A673 (cell line): ENCODE data around the gene SRSF2. TPM values are rescaled to one million over a fixed set of nuclear protein-coding genes. Genes with fewer than 3 reads are reported as not detected.

Source experiments
- BruUV-seq: library from RNA; stranded (reverse); fragments of 400-500 nt; replicated peaks from 2 replicates; lab custom pipeline; 2021; lab: Mats Ljungman, UMichigan
- CTCF ChIA-PET: fragments of 300-600 bp; sonication (Branson Sonifier 250); formaldehyde crosslinking; loops from one replicate; lab custom pipeline; 2022; ENCODE audit warnings: antibody characterized with exemption; lab: Charles Lee
- POLR2A ChIA-PET: fragments of 300-600 bp; sonication (Branson Sonifier 250); formaldehyde crosslinking; loops from one replicate; lab custom pipeline; 2022; ENCODE audit warnings: antibody characterized with exemption; ENCODE audit not compliant: low non-redundant PET; lab: Charles Lee
- DNase-seq: peaks from one replicate; pipeline ENCODE4 v3.0.0-alpha.2; 2015; ENCODE audit warnings: low spot score
- H3K27ac ChIP-seq: fragments of 200-600 bp; sonication (generic); 2 replicates; pipeline ENCODE4 v1.5.1; 2016; ENCODE audit warnings: mixed run types, low read depth, mild to moderate bottlenecking, mixed read lengths, antibody characterized with exemption, low read length; ENCODE audit not compliant: poor library complexity, severe bottlenecking
- H3K27me3 ChIP-seq: fragments of 200-600 bp; sonication (generic); replicated peaks from 2 replicates; pipeline ENCODE4 v1.6.1; 2017; ENCODE audit warnings: mixed run types, low read depth, mild to moderate bottlenecking, mixed read lengths, antibody characterized with exemption, low read length; ENCODE audit not compliant: insufficient read depth, poor library complexity
- H3K36me3 ChIP-seq: fragments of 200-600 bp; sonication (generic); 2 replicates; pipeline ENCODE4 v1.6.1; 2016; ENCODE audit warnings: mixed run types, mild to moderate bottlenecking, mixed read lengths, antibody characterized with exemption, low read length; ENCODE audit not compliant: insufficient read depth, poor library complexity, severe bottlenecking
- H3K4me1 ChIP-seq: fragments of 200-600 bp; sonication (generic); 2 replicates; pipeline ENCODE4 v1.6.1; 2017; ENCODE audit warnings: mixed run types, mild to moderate bottlenecking, mixed read lengths, antibody characterized with exemption, low read length; ENCODE audit not compliant: insufficient read depth, poor library complexity, severe bottlenecking
- H3K4me3 ChIP-seq: fragments of 200-600 bp; sonication (generic); 2 replicates; pipeline ENCODE4 v1.5.1; 2016; ENCODE audit warnings: low read depth, mixed run types, mild to moderate bottlenecking, mixed read lengths, low read length; ENCODE audit not compliant: poor library complexity, severe bottlenecking
- H3K9me3 ChIP-seq: fragments of 200-600 bp; sonication (generic); 2 replicates; pipeline ENCODE4 v1.6.1; 2016; ENCODE audit warnings: mixed run types, low read depth, mild to moderate bottlenecking, mixed read lengths, antibody characterized with exemption, low read length; ENCODE audit not compliant: poor library complexity, severe bottlenecking
- EZH2 ChIP-seq: fragments of 200-600 bp; sonication (generic); IDR thresholded peaks from 2 replicates; pipeline ENCODE4 v1.6.1; 2017; ENCODE audit warnings: borderline replicate concordance, low read depth, mild to moderate bottlenecking, mixed read lengths, antibody characterized with exemption, low read length; ENCODE audit not compliant: poor library complexity, severe bottlenecking
- intact Hi-C: fragments of 100-400 bp; cut with micrococcal nuclease; formaldehyde crosslinking; loops from one replicate; pipeline ENCODE4 v1.10.0; 2022; ENCODE audit not compliant: unreplicated experiment
- total RNA-seq: library from RNA; stranded (reverse); gene quantifications from 2 replicates; pipeline ENCODE4 v1.2.3, GENCODE V29; 2021
- TF ChIP-seq, protein P1 (sequence below): fragments of 300-800, 200-600 bp; sonication (generic); conservative IDR thresholded peaks from 2 replicates; pipeline ENCODE4 v1.5.1; 2017; ENCODE audit warnings: low read depth, mild to moderate bottlenecking, antibody characterized with exemption, low read length, moderate library complexity, mixed read lengths

The SRSF2 gene
- total RNA-seq, 1 experiment from 2014 or later, result 406 TPM

- H3K27ac ChIP-seq, result no peak overlapping the region
- H3K4me3 ChIP-seq, result no peak overlapping the region
- ChIA-PET POLR2A (no interaction called here), CTCF (no interaction called here)
- H3K36me3 ChIP-seq, result peaks cover 8% of the 10 kb centered on the region
- intact Hi-C loops, result no loop called here
- H3K27me3 ChIP-seq, result no peaks in the 10 kb centered on the region
- H3K4me1 ChIP-seq, result no peaks in the 10 kb centered on the region
- no TSS peak for BruUV-seq
- TF ChIP-seq, protein P1, sequence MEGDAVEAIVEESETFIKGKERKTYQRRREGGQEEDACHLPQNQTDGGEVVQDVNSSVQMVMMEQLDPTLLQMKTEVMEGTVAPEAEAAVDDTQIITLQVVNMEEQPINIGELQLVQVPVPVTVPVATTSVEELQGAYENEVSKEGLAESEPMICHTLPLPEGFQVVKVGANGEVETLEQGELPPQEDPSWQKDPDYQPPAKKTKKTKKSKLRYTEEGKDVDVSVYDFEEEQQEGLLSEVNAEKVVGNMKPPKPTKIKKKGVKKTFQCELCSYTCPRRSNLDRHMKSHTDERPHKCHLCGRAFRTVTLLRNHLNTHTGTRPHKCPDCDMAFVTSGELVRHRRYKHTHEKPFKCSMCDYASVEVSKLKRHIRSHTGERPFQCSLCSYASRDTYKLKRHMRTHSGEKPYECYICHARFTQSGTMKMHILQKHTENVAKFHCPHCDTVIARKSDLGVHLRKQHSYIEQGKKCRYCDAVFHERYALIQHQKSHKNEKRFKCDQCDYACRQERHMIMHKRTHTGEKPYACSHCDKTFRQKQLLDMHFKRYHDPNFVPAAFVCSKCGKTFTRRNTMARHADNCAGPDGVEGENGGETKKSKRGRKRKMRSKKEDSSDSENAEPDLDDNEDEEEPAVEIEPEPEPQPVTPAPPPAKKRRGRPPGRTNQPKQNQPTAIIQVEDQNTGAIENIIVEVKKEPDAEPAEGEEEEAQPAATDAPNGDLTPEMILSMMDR, result no peak
- TF ChIP-seq EZH2, result no peak
- H3K9me3 ChIP-seq, result no peaks in the 10 kb centered on the region
- no peak for DNase-seq
Measured at GRCh38 chr17:76753061-76753961, 16.2 kb upstream of the SRSF2 start.

- POLR2A ChIA-PET, result no interaction called here
- CTCF ChIA-PET, result no interaction called here
- no peak for DNase-seq
- TF ChIP-seq, protein P1, result no peak
- TF ChIP-seq EZH2, result no peak
- Histone ChIP-seq H3K4me3 (no peak overlapping the region), H3K36me3 (peaks cover 9% of the 10 kb centered on the region), H3K4me1 (no peaks in the 10 kb centered on the region), H3K27me3 (no peaks in the 10 kb centered on the region), H3K9me3 (no peaks in the 10 kb centered on the region), H3K27ac (no peak overlapping the region)
- BruUV-seq, result no TSS peak
- intact Hi-C loops, result no loop called here
Measured at GRCh38 chr17:76752006-76752405, 14.9 kb upstream of the SRSF2 start.

GRCh38 chr17:76751416-76751993 is 14.4 kb upstream of the SRSF2 start:
- peaks cover 12% of the 10 kb centered on the region for H3K36me3 ChIP-seq
- ChIA-PET POLR2A (no interaction called here), CTCF (no interaction called here)
- H3K4me3 ChIP-seq, result no peak overlapping the region
- H3K4me1 ChIP-seq, result no peaks in the 10 kb centered on the region
- no peak for DNase-seq
- no TSS peak for BruUV-seq
- intact Hi-C loops, result no loop called here
- H3K27me3 ChIP-seq, result no peaks in the 10 kb centered on the region
- no peaks in the 10 kb centered on the region for H3K9me3 ChIP-seq
- H3K27ac ChIP-seq, result no peak overlapping the region
- TF ChIP-seq, protein P1, result no peak
- TF ChIP-seq EZH2, result no peak
